Measurements from ENCODE around the gene ADAMTS3.

ADAMTS3 gene

DNA sequence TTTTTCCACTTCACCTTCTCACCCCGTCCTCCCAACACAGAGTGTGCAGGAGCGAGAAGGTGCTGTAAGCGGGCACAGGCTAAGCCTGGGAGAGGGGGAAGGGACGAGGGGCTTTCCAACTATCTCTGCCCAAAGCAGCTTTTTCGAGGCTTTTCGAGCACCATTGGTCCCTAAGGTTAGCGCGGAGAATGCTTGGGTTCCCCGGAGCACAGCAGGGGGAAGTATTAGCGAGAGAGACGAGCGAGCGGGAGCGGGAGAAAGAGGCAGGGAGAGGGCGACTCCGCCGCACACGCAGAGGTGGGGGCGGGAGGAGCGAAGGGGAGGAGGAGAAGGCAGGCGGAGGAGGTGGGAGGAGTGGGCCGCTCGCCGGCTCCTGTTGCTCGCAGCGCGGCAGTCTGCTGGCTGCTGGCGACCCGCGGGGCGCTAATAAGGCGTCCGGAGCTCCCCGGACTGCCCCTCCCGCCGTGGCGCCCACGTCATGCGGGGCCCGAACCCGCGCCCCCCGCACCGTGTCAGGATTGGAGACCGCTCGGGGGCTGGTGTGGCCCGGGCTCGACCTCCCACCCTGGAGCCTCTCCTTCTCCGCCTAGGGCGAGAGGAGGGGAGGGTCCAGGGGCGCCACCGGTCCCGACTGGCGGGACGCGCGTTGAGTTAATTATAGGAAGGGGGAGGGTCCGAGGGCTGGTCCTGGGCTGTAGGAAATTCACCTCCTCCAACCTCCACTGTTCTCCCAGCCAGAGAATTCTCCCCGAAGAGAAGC lies at the start of gene ADAMTS3:
Gene ADAMTS3, minus strand, starts transcription at position 263 of the 760 bp plus-strand sequence. CDS start 459 bp downstream, outside the sequence.
- peak; percentile 87 for DNase-seq

- DNase-seq = no peak
These were observed 44.9 kb upstream of the ADAMTS3 start for GRCh38 chr4:72613959-72614358.

GRCh38 chr4:72606751-72607150 lies 37.7 kb upstream of the ADAMTS3 start:
- no peak for DNase-seq

DNA sequence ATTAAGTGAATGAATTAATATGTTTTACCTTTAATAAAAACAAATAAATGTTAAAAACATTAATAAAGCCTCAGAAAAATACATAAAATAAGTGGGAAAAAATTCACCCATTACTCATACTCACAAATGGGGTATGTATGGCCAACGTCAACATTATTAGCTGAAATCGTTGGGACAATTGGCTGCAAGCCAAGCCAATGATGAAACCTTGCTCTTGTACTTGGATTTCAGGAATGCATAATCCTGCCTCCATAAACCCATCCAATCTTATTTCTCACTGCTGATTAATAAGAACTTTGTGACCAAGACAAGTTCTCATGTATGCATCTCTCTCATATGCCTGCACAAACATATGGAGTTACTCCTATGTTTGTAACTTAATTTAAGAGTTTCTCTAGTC lies 35.3 kb upstream of the ADAMTS3 start:
- no peak for DNase-seq

DNA sequence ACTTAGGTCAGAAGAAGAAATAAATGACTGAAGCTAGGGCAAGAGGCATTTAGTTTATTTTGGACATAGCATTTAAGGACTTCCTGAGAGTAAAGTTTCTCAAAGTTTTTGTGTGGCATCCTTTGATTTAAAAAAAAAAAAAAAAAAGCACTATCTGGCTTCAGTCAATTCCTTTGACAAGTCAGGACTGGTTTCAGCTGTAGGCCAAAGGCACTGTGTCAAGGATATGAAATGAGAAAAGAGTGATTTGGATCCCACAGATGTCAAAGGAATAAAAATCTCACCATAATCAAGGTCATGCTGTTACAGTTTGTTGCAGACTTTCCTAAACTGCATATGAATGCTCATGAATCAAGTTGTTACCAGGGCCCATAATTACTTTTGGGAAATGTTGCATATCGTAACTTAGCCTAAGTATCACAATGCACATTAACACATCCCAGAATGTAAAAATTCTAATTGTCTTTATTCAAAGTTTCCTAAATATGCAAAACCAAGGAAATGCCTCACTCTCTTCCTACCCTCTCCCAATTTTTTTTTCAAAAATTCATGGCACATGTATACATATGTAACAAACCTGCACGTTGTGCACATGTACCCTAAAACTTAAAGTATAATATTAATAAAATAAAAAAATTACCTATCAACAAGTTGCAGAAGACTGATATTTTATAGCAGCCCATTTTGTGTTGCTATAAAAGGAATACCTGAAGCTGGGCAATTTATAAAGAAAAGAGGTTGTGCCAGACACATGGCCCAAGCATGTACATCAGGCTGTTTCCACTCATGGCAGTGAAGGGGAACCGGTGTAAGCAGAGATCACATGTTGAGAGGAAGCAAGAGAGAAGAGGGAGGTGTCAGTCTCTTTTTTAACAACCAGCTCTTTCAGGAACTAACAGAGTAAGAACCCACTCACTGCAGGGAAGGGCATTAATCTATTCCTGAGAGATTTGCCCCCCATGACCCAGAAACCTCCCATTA lies 33.7 kb upstream of the ADAMTS3 start:
- no peak for DNase-seq

DNA sequence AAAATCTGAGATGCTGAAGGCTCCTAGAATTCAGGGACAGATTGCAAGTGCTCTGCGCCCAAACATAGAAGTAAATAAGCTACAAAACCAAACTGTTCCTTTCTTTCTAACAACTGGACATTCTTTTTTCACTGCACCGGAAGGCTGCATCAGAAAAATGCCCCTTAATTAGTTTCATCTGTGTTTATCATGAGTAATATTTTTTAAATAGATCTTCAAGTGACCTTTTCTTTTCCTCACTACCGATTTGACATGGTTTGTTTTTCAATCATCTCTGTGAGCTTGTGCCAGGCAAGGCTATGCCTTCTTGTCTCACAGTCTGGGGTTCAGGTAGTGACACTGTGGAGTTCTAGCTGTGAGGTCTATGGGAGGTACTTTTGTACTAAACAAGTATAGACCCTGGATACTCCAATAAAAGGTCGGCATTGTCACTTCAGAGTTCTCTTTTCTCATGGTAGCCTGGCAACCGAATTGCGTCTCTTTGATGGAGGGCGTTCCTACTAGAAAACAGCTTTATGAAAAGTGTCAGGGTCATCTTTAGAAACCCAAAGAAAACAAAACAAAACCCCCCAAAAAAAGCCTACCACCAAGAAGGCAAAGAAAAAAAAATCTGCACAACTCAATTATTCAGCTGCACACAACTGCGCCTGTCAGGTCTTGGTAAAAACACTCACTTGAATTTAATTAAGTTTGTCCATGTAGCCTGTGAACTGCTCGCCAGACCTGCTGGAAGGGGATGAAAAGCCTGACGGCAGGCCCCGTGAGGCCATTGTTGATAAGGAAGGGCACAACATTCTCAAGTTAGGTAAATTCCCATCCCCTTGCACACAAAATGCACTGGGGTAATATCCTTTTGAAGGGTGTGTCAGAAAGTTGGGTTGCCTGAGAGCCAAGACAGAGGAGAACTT lies 22.8 kb upstream of the ADAMTS3 start:
- DNase-seq = no peak

DNA sequence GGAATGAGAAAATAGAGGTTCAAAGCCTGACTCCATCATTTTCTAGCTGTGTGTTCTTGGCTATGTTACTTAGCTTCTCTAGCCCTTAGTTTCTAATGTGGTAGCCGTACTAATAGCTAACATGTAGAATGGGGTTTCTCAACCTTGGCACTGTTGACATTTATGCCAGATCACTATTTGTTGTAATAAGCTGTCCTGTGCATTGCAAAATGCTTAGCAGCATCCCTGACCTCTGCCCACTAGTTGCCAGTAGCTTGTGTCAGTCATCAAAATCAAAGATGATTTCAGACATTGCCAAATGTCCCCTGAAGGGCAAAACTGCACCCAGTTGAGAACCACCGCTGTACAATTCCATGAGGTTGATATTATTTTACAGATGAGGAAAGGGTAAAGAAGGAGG lies 18.3 kb upstream of the ADAMTS3 start:
- DNase-seq = no peak

- no peak for DNase-seq
These were observed 13.8 kb upstream of the ADAMTS3 start for GRCh38 chr4:72582853-72583252.

- no peak for DNase-seq
These were observed 8.2 kb upstream of the ADAMTS3 start for GRCh38 chr4:72577211-72577610.

- no peak for DNase-seq
These were observed 2.3 kb upstream of the ADAMTS3 start for GRCh38 chr4:72571337-72571736.

DNA sequence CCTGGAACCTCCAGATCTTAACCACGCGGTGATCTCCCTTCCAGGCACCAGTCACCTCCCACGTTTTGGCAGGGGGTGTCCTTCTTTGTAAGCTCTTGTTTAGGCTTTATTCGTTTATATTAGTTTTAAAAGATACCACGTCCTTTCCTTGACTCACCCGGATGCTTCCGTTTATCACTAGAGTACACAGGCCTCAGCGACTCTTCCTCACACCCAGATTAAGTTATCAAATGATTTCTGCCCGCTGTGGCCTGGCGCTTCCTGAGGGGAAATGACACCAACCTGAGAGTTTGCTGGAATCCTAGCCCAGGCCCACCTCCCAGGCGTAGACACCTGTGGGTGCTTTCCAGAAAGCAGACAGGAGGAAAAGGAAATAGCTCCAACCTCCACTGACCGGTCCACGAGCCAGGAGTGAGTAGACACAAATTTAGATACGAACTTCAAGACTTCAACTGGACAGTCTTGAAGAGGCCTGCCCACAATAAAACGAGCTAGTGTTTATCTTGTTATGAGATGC lies 756 bp upstream of the ADAMTS3 start:
- DNase-seq = peak; percentile 48

DNA sequence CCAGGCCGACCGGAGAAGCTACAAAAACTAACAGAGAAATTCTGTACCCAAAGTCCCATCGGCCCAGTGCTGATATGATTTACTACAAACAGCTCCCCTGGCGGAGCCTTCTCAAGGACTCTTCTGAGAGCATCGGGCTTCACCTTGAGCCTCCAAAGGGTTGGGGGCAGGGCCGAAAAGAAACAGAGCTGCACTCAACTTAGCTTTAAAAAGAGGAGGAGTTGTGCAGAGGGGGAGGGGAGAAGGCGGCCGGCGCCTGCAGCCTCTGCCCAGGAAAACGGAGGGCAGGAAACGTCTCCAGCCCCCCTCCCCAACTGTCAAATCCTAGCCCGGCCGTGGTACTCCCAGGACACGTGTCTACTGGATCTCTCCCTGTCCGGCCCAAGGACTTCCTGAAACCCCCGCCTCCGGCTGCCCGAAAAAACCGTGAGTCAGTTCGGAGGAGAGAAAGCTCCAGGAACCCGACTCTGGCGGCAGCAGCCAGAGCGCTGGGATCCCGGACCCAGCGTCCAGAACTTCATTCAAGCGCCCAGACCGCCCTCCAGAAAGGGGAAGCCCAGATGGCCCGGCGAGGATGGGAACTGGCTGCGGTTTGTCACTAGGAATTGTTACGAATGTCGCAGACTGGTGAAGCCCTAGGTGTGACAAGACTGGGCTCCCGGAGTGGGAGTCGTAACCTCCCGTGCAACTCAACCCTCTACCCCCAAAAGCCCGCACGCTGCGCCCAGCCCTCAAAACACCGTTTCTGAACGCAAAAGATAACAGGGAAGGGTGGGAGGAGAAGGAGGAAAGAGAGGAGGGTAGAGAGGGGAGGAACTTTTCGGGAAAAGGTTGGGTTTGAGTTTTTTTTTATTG lies 973 bp downstream of the ADAMTS3 start:
- peak; percentile 84 for DNase-seq

DNA sequence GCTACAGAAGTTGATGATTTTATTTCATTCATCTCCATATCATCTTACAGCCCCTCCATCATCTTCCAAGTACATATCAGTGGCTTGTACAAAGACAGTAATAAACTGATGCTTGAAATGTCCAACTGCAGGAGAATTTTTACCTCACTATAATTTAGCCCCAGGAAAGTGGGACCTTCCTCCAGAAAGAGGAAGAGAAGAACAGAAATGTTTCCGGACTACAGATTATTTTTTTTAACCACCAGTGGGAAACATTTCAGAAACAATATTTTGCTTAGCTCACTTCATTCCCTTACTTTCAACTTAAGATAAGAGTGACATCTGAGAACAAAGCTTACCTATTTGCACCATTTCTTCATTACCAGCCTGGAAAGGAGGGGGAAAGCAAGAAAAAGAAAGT lies 2.0 kb downstream of the ADAMTS3 start:
- DNase-seq = no peak

- DNase-seq = no peak
These were observed 2.5 kb downstream of the ADAMTS3 start for GRCh38 chr4:72566464-72566972.

DNA sequence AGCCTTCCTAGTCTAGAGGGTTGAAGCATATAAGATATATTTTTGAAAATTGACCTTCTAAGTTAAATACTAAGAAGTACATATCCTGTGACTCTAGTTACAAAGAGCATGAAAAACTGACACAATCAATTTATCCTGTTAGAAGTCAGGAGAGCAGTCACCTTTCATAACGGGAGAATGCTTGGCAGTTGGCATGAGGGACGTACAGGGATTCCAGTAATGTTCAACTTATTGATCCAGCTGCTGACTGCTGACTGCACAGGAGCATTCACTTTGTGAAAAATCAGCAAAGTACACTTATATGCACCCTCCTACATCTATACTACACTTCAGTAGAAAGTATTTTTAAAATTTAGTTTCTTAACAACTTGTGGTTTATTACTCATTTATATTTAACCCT lies 4.2 kb downstream of the ADAMTS3 start:
- DNase-seq = no peak

- no peak for DNase-seq
These were observed 4.8 kb downstream of the ADAMTS3 start for GRCh38 chr4:72564184-72564583.

GRCh38 chr4:72558655-72559054 lies 10.4 kb downstream of the ADAMTS3 start:
- DNase-seq = no peak

- no peak for DNase-seq
These were observed 12.0 kb downstream of the ADAMTS3 start for GRCh38 chr4:72557021-72557420.

DNA sequence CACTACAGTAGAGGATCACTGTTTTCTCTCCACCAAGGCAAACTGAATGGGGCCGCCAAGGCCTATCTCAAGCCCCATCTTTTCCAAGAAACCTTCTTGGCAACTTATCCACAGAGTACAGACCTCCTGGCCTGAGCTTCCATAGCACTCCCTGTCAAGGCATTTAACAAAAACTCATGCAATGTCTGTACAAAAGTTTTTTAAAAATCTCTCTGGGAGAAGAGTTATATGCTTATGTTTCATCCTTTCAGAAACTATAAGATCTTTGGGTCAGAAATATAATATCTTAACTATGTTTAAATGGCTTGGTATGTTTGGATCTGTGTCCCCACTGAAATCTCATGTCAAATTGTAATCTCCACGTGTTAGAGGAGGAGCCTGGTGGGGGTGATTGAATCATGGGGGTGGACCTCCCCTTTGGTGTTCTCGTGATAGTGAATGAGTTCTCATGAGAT lies 13.6 kb downstream of the ADAMTS3 start:
- no peak for DNase-seq

GRCh38 chr4:72553540-72554337 lies 15.3 kb downstream of the ADAMTS3 start:
- no peak for DNase-seq

Data from right forelimb (tissue), 1 donor.